ENCODE data around the gene SCCPDH.

The SCCPDH gene

GRCh38 chr1:246786606-246787238, 62.5 kb downstream of the SCCPDH start:
- DNase-seq = no peak

DNA sequence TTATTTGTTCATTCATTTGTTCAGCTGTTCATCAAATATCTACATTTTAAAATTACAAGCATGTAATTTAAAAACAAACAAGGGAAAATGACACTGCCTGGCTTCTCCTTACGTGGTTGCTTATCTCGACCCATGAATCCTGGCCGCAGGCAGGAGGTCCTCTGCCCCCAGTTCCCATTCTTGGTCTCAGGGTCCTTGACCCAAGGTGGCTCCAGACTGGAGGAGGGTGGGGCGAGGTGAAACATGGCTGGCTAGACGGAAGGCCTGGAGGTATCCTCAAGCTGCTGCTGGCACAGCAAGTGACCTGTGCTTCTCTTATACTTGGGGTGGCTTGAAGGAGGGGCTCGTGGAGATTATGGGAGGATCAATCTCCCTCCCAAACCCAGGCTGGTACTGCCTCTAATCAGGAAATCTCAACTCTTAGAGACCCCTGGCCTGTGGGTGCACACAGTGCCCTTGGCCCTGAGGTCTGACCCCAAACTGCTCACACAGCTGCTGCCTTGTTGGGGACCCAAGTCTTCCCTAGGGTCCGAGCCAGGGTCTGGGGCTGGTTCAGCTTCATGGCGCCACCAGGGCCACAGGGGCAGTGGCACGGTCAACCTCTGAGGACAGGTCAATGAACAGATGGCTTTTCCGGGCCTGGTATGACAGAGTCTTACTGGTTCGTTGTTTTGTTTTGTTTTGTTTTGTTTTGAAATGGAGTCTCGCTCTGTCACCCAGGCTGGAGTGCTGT, 63.7 kb downstream of the SCCPDH start:
- DNase-seq = no peak

DNA sequence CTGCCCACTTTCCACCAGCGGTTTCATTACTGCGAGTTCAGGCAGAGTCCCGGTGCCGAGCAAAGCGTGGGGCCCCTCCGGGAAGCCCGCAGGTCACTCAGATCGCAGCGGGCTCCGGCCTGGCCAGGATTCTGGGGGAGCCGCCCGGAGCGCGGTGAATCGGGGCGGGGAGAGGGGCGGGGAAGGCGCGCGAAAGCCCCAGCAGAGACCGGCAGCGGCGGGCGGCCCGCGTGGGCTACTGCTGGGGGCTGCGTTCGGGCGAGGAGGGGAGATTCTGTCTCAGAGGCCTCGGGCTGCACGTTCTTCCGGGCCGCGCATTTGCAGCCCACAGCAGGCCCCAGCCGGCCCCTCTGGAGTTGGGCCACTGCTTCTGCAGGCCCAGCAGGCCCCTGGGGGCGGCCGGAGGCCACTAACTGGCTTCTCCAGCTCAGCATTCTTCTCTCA, 64.7 kb downstream of the SCCPDH start:
- DNase-seq = no peak

GRCh38 chr1:246789454-246790339, 65.5 kb downstream of the SCCPDH start:
- no peak for DNase-seq

GRCh38 chr1:246790364-246790763, 66.2 kb downstream of the SCCPDH start:
- DNase-seq = no peak

- DNase-seq = no peak
Observed at GRCh38 chr1:246790833-246791232, 66.6 kb downstream of the SCCPDH start.

GRCh38 chr1:246791303-246791918, 67.2 kb downstream of the SCCPDH start:
- no peak for DNase-seq

DNA sequence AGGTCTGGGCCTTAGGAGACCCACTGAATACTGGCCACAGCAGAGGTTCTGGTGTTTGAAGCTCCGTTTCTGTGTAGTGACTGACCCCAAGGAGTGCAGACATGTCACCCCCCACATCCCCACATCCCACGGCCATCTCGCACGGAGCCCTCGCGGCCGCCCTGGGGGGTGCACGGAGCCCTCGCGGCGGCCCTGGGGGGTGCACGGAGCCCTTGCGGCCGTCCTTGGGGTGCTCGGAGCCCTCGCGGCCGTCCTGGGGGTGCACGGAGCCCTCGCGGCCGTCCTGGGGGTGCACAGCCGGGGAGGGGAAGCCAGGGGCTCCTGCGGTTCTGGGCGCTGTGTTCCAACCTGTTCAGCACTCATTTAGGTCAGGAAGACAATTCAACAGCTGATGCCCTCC, 68.4 kb downstream of the SCCPDH start:
- no peak for DNase-seq

DNA sequence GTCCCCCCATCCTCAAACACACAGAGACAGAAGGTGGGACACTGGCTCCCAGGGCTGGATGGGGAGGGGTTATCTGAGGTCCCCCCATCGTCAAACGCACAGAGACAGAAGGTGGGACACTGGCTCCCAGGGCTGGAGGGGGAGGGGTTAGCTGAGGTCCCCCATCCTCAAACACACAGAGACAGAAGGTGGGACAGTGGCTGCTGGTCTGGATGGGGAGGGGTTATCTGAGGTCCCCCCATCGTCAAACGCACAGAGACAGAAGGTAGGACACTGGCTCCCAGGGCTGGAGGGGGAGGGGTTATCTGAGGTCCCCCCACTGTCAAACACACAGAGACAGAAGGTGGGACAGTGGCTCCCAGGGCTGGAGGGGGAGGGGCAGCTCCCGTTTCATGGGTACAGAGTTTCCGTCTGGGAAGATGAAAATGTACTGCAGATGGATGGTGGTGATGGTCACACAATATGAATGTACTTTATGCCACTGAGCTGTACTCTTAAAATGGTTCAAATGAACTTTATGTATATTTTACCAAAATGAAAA, 69.2 kb downstream of the SCCPDH start:
- no peak for DNase-seq

GRCh38 chr1:246794048-246794827, 70.0 kb downstream of the SCCPDH start:
- no peak for DNase-seq

DNA sequence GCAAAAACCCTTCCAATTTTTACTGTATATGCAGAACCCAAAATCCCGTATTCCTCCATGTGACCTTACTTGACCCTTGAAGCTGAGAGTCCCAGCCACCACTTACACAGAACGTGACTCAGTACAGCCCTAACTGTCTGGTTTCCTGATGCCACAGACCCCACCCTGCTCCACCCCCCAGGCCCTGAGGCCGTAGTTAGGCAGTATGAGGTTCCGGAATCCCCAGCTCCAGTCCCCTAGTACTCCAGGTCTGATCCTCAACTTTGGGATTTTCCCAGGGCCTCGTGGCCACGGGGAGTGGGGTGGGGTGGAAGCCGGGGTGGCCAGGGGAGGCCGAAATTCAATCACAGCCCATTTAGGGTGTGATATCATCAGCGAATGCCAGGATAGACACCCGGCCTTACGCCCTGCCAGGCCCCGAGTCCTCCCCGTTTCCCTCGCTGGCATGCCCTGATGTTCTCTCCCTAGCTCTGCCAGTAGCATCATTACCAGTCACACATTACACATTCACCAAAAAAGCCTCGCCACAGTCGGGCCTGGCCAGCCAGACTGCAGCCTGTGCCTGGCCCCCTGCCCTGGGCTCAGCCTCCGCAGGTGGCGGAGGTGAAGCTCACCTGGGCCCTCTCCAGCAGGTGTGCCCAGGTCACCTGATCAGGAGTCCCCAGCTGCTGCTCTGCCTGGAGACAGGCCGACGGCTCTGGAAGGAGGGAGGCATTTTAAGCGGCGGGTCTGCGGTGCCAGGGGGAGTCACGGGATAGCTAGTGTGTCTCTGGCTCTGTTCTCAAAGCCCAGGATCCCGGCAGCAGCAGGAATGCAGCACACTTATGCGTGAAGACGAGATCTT, 70.8 kb downstream of the SCCPDH start:
- DNase-seq = no peak

DNA sequence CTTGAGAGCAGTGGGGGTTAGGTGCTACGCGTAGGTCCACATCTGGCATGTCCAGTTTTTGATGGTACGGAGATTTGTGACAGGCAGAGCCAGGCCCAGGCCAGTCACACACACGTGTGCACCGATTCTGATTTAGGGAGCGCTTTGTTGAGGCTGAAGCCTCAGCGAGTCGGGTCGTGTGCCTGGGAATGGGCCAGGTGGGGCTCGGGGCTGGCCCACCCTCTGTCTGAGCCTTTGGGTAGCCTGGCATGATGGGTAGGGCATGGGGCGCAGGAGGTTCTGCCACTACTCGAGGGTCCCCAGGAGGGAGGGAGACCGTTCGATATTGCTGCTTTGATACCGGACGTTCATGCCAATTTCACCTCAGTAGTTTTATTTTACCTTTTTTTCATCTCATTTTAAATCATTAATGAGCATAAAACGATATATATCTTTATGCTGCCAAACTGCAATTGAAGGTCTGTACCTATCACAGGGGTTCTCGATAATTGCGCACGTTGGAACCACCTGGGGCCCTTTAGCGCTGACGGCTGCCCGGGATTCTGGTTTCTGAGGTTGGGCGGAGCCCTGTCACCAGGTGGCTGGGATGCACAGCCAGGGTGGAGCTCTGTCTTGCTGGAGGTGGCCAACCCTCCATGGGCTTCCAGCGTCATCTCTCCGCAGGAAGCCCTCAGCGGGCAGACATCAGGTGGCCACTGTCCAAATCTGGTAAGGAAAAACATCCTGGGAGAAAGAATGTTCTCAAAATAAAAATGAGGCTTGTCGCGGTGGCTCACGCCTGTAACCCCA, 71.9 kb downstream of the SCCPDH start:
- DNase-seq = no peak

- DNase-seq = no peak
Observed at GRCh38 chr1:246797157-246797556, 72.9 kb downstream of the SCCPDH start.

DNA sequence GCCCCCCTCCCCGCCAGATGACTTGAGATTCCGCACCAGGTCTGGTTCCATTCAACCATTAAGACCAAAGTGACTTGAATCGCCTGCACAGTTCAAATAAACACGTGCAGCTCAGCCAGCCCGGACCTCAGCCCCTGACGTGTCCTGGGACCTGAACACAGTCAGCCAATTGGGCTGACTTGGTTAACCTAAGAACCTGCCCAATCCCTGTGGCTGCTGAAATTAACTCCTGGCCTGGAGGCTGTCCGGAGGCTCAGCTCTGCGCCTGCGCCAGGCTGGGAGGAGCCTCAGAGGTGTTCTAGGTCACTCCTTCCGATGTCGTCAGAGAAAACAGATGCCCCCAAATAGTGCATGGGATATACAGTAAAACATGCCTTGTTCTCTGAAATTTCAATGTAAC, 73.4 kb downstream of the SCCPDH start:
- no peak for DNase-seq

DNA sequence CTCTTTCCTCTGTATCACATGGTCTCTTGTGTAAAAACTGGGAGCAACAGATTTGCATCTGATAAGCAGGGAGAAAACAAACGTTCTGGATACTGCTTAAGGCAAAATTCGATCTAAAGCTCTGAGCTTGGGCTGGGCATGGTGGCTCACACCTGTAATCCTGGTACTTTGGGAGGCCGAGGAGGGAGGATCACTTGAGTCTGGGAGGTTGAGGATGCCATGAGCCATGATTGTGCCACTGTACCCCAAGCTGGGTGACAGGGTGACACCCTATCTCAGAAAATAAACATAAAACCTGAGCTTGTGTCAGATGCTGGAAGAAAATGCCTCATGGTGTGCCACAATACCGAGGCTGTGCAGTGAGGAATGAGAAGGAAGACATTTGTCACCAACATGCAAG, 73.9 kb downstream of the SCCPDH start:
- no peak for DNase-seq

GRCh38 chr1:246798606-246799496, 74.6 kb downstream of the SCCPDH start:
- DNase-seq = no peak

- no peak for DNase-seq
Observed at GRCh38 chr1:246800356-246800755, 76.1 kb downstream of the SCCPDH start.

GRCh38 chr1:246800756-246801155, 76.5 kb downstream of the SCCPDH start:
- DNase-seq = no peak
